PC-9 (cell line): ENCODE data around the gene IFI27L1.

Experiments used
- EZH2 ChIP-seq: fragments of 200-600 bp; sonication (generic); IDR thresholded peaks from 2 replicates; pipeline ENCODE4 v1.8.0; 2017; ENCODE audit warnings: antibody characterized with exemption, low read depth
- TF ChIP-seq, protein P1 (sequence below): fragments of 200-600 bp; sonication (generic); conservative IDR thresholded peaks from 2 replicates; pipeline ENCODE4 v1.6.1; 2017; ENCODE audit warnings: mixed run types, antibody characterized with exemption, mild to moderate bottlenecking, moderate library complexity

DNA sequence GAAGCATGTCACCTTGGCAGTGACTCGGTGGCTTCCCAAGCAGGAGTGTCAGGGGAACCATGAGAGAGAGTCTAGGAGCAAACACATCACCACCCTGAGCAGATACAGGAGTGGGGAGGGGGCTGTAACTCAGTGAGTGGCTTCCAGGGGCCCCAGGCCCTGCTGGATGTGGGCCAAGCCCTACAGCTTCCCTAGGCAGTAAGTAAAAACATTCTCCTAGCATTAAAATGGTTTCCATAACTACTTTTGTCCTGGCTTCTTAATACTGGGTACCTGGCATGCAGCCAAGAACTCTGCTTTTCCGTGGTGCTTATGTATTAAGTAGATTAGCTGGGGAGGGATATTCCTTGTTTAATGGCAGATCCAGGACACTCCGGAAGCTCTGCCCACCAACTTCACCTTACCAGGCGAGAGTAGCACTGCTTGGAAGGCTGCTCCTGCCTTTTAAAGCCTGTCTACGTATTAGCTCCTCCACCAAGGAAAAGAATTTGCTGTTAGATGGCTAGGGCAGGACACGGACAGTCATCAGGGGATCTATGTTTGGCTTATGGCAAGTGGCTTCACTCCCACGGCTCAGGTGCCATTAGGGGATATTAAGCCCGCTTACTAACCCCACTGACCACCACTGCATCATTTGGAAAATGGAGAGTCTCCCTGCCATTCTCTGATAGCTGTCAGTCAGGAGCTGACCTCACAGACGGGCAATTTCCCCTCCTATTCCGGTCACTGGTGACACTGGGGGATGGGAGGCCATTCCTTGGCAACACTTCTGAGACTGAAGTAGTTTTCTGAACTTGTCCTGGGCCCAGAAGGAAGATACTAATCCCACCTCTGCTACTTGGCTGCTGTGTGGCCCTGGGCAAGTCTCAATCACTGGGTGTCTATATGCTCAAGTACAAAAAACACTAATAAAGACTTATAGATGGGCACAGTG, 32.2 kb upstream of the IFI27L1 start:
- TF ChIP-seq, protein P1, sequence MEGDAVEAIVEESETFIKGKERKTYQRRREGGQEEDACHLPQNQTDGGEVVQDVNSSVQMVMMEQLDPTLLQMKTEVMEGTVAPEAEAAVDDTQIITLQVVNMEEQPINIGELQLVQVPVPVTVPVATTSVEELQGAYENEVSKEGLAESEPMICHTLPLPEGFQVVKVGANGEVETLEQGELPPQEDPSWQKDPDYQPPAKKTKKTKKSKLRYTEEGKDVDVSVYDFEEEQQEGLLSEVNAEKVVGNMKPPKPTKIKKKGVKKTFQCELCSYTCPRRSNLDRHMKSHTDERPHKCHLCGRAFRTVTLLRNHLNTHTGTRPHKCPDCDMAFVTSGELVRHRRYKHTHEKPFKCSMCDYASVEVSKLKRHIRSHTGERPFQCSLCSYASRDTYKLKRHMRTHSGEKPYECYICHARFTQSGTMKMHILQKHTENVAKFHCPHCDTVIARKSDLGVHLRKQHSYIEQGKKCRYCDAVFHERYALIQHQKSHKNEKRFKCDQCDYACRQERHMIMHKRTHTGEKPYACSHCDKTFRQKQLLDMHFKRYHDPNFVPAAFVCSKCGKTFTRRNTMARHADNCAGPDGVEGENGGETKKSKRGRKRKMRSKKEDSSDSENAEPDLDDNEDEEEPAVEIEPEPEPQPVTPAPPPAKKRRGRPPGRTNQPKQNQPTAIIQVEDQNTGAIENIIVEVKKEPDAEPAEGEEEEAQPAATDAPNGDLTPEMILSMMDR: no peak
- no peak for TF ChIP-seq EZH2
